ENCODE data around the gene MACO1. TPM values are rescaled to one million over a fixed set of nuclear protein-coding genes. Genes with fewer than 3 reads are reported as not detected.
"Not testable (repeated sequence)": the region's sequence is repeated elsewhere in the genome, so short reads cannot be mapped to it uniquely, and the experiment has no call there.

MACO1 gene
- total RNA-seq, 1 donor from 2014 or later: 16.8 TPM

- DNase-seq (ENCODE audit: low read depth in 2 of 2): no peak
Measured at GRCh38 chr1:25458541-25459298, 28.0 kb downstream of the MACO1 start.

GRCh38 chr1:25460020-25460419 is 29.3 kb downstream of the MACO1 start:
- no peak for DNase-seq (ENCODE audit: low read depth in 2 of 2)

GRCh38 chr1:25460816-25461215 is 30.1 kb downstream of the MACO1 start:
- not testable (repeated sequence) for DNase-seq (ENCODE audit: low read depth in 2 of 2)

GRCh38 chr1:25461849-25462248 is 31.2 kb downstream of the MACO1 start:
- peak in 1 of 2 donors; percentile 72 for DNase-seq (ENCODE audit: low read depth in 2 of 2)

GRCh38 chr1:25462732-25463131 is 32.0 kb downstream of the MACO1 start:
- peak in 1 of 2 donors; percentile 21 for DNase-seq (ENCODE audit: low read depth in 2 of 2)

- no peak for DNase-seq (ENCODE audit: low read depth in 2 of 2)
Measured at GRCh38 chr1:25467193-25467592, 36.5 kb downstream of the MACO1 start.

- no peak for DNase-seq (ENCODE audit: low read depth in 2 of 2)
Measured at GRCh38 chr1:25467616-25468015, 36.9 kb downstream of the MACO1 start.

GRCh38 chr1:25468033-25468432 is 37.3 kb downstream of the MACO1 start:
- no peak for DNase-seq (ENCODE audit: low read depth in 2 of 2)

GRCh38 chr1:25469177-25469576 is 38.5 kb downstream of the MACO1 start:
- peak in 1 of 2 donors; percentile 79 for DNase-seq (ENCODE audit: low read depth in 2 of 2)

GRCh38 chr1:25472471-25472870 is 41.8 kb downstream of the MACO1 start:
- no peak for DNase-seq (ENCODE audit: low read depth in 2 of 2)

- no peak for DNase-seq (ENCODE audit: low read depth in 2 of 2)
Measured at GRCh38 chr1:25473653-25474225, 43.0 kb downstream of the MACO1 start.

- DNase-seq (ENCODE audit: low read depth in 2 of 2): no peak
Measured at GRCh38 chr1:25474439-25475047, 43.8 kb downstream of the MACO1 start.

- no peak for DNase-seq (ENCODE audit: low read depth in 2 of 2)
Measured at GRCh38 chr1:25476186-25477097, 45.7 kb downstream of the MACO1 start.

- DNase-seq (ENCODE audit: low read depth in 2 of 2): no peak
Measured at GRCh38 chr1:25477448-25478034, 46.8 kb downstream of the MACO1 start.

- no peak for DNase-seq (ENCODE audit: low read depth in 2 of 2)
Measured at GRCh38 chr1:25478633-25479032, 47.9 kb downstream of the MACO1 start.

- DNase-seq (ENCODE audit: low read depth in 2 of 2): no peak
Measured at GRCh38 chr1:25481625-25482024, 50.9 kb downstream of the MACO1 start.

GRCh38 chr1:25482211-25482610 is 51.5 kb downstream of the MACO1 start:
- DNase-seq (ENCODE audit: low read depth in 2 of 2): no peak

GRCh38 chr1:25484096-25484495 is 53.4 kb downstream of the MACO1 start:
- no peak for DNase-seq (ENCODE audit: low read depth in 2 of 2)

- no peak for DNase-seq (ENCODE audit: low read depth in 2 of 2)
Measured at GRCh38 chr1:25484533-25484932, 53.8 kb downstream of the MACO1 start.

GRCh38 chr1:25485536-25486411 is 55.1 kb downstream of the MACO1 start:
- DNase-seq (ENCODE audit: low read depth in 2 of 2): no peak
